ENCODE data around the gene MICU1. TPM values are rescaled to one million over a fixed set of nuclear protein-coding genes. Genes with fewer than 3 reads are reported as not detected.

Gene MICU1
- polyA plus RNA-seq, 1 donor, result 54.6 TPM

- Histone ChIP-seq H3K27me3 (ENCODE audit: control insufficient read depth, insufficient read depth, low read length) (no peaks in the 10 kb centered on the region), H3K9me3 (ENCODE audit: control insufficient read depth, low read depth, low read length) (peaks cover 7% of the 10 kb centered on the region), H3K36me3 (ENCODE audit: control insufficient read depth, insufficient read depth, low read length) (peaks cover 20% of the 10 kb centered on the region), H3K4me1 (ENCODE audit: control insufficient read depth, insufficient read depth, low read length) (no peaks in the 10 kb centered on the region), H3K27ac (ENCODE audit: low read length) (no peak overlapping the region), H3K4me3 (ENCODE audit: low read length) (no peak overlapping the region)
- DNase-seq, result no peak
- no CpG with 5 or more reads among the region's 8 CpGs for WGBS (ENCODE audit: insufficient coverage, low lambda C conversion rate)
Measured at GRCh38 chr10:72542396-72542815, 83.5 kb downstream of the MICU1 start.

- no peaks in the 10 kb centered on the region for H3K4me1 ChIP-seq (ENCODE audit: control insufficient read depth, insufficient read depth, low read length)
- DNase-seq, result no peak
- no peak overlapping the region for H3K27ac ChIP-seq (ENCODE audit: low read length)
- no peaks in the 10 kb centered on the region for H3K27me3 ChIP-seq (ENCODE audit: control insufficient read depth, insufficient read depth, low read length)
- no peak overlapping the region for H3K4me3 ChIP-seq (ENCODE audit: low read length)
- peaks cover 7% of the 10 kb centered on the region for H3K9me3 ChIP-seq (ENCODE audit: control insufficient read depth, low read depth, low read length)
- H3K36me3 ChIP-seq (ENCODE audit: control insufficient read depth, insufficient read depth, low read length), result peaks cover 20% of the 10 kb centered on the region
Measured at GRCh38 chr10:72541337-72541736, 84.5 kb downstream of the MICU1 start.

GRCh38 chr10:72540193-72540807 is 85.6 kb downstream of the MICU1 start:
- whole genome bisulfite sequencing (ENCODE audit: insufficient coverage, low lambda C conversion rate), result no CpG with 5 or more reads among the region's 2 CpGs
- H3K27me3 ChIP-seq (ENCODE audit: control insufficient read depth, insufficient read depth, low read length), result no peaks in the 10 kb centered on the region
- H3K9me3 ChIP-seq (ENCODE audit: control insufficient read depth, low read depth, low read length), result peaks cover 7% of the 10 kb centered on the region

GRCh38 chr10:72539137-72539536 is 86.7 kb downstream of the MICU1 start:
- WGBS (ENCODE audit: insufficient coverage, low lambda C conversion rate), result no CpG with 5 or more reads among the region's 1 CpG
- H3K36me3 ChIP-seq (ENCODE audit: control insufficient read depth, insufficient read depth, low read length), result peaks cover 13% of the 10 kb centered on the region
- no peaks in the 10 kb centered on the region for H3K4me1 ChIP-seq (ENCODE audit: control insufficient read depth, insufficient read depth, low read length)
- DNase-seq, result no peak
- no peak overlapping the region for H3K4me3 ChIP-seq (ENCODE audit: low read length)
- H3K27me3 ChIP-seq (ENCODE audit: control insufficient read depth, insufficient read depth, low read length), result no peaks in the 10 kb centered on the region
- no peak overlapping the region for H3K27ac ChIP-seq (ENCODE audit: low read length)
- peaks cover 7% of the 10 kb centered on the region for H3K9me3 ChIP-seq (ENCODE audit: control insufficient read depth, low read depth, low read length)

More at GRCh38 chr10:72540193-72540807, 85.6 kb downstream of the MICU1 start:
- no peak for DNase-seq
- H3K4me3 ChIP-seq (ENCODE audit: low read length), result no peak overlapping the region
- H3K36me3 ChIP-seq (ENCODE audit: control insufficient read depth, insufficient read depth, low read length), result peaks cover 13% of the 10 kb centered on the region
- no peaks in the 10 kb centered on the region for H3K4me1 ChIP-seq (ENCODE audit: control insufficient read depth, insufficient read depth, low read length)
- H3K27ac ChIP-seq (ENCODE audit: low read length), result no peak overlapping the region

GRCh38 chr10:72525689-72526088 is 100.2 kb downstream of the MICU1 start:
- H3K4me1 ChIP-seq (ENCODE audit: control insufficient read depth, insufficient read depth, low read length), result peaks cover 9% of the 10 kb centered on the region
- H3K4me3 ChIP-seq (ENCODE audit: low read length), result no peak overlapping the region
- no peaks in the 10 kb centered on the region for H3K27me3 ChIP-seq (ENCODE audit: control insufficient read depth, insufficient read depth, low read length)
- DNase-seq, result no peak
- no peaks in the 10 kb centered on the region for H3K9me3 ChIP-seq (ENCODE audit: control insufficient read depth, low read depth, low read length)
- H3K36me3 ChIP-seq (ENCODE audit: control insufficient read depth, insufficient read depth, low read length), result no peaks in the 10 kb centered on the region
- peak overlapping the region; percentile 64 for H3K27ac ChIP-seq (ENCODE audit: low read length)

GRCh38 chr10:72525277-72525676 is 100.6 kb downstream of the MICU1 start:
- Histone ChIP-seq H3K4me3 (ENCODE audit: low read length) (no peak overlapping the region), H3K4me1 (ENCODE audit: control insufficient read depth, insufficient read depth, low read length) (peaks cover 9% of the 10 kb centered on the region), H3K9me3 (ENCODE audit: control insufficient read depth, low read depth, low read length) (no peaks in the 10 kb centered on the region), H3K36me3 (ENCODE audit: control insufficient read depth, insufficient read depth, low read length) (no peaks in the 10 kb centered on the region), H3K27ac (ENCODE audit: low read length) (peak overlapping the region; percentile 73), H3K27me3 (ENCODE audit: control insufficient read depth, insufficient read depth, low read length) (no peaks in the 10 kb centered on the region)
- DNase-seq, result peak; percentile 60 to 79
- no CpG with 5 or more reads among the region's 5 CpGs for WGBS (ENCODE audit: insufficient coverage, low lambda C conversion rate)

- no peaks in the 10 kb centered on the region for H3K27me3 ChIP-seq (ENCODE audit: control insufficient read depth, insufficient read depth, low read length)
- H3K4me1 ChIP-seq (ENCODE audit: control insufficient read depth, insufficient read depth, low read length), result peaks cover 9% of the 10 kb centered on the region
- no peaks in the 10 kb centered on the region for H3K9me3 ChIP-seq (ENCODE audit: control insufficient read depth, low read depth, low read length)
- no peaks in the 10 kb centered on the region for H3K36me3 ChIP-seq (ENCODE audit: control insufficient read depth, insufficient read depth, low read length)
- 50% methylated on average over 1 of the region's 2 CpGs for WGBS (ENCODE audit: insufficient coverage, low lambda C conversion rate)
- H3K4me3 ChIP-seq (ENCODE audit: low read length), result no peak overlapping the region
- DNase-seq, result peak; percentile 31 to 61
- peak overlapping the region; percentile 73 for H3K27ac ChIP-seq (ENCODE audit: low read length)
Measured at GRCh38 chr10:72524489-72524888, 101.4 kb downstream of the MICU1 start.

GRCh38 chr10:72523932-72524396 is 101.9 kb downstream of the MICU1 start:
- Histone ChIP-seq H3K27me3 (ENCODE audit: control insufficient read depth, insufficient read depth, low read length) (no peaks in the 10 kb centered on the region), H3K4me3 (ENCODE audit: low read length) (no peak overlapping the region), H3K27ac (ENCODE audit: low read length) (peak overlapping the region; percentile 73), H3K36me3 (ENCODE audit: control insufficient read depth, insufficient read depth, low read length) (no peaks in the 10 kb centered on the region), H3K9me3 (ENCODE audit: control insufficient read depth, low read depth, low read length) (no peaks in the 10 kb centered on the region), H3K4me1 (ENCODE audit: control insufficient read depth, insufficient read depth, low read length) (peaks cover 9% of the 10 kb centered on the region)
- no CpG with 5 or more reads among the region's 3 CpGs for WGBS (ENCODE audit: insufficient coverage, low lambda C conversion rate)
- DNase-seq, result peak in 1 of 2 donors; percentile 31

GRCh38 chr10:72523062-72523461 is 102.8 kb downstream of the MICU1 start:
- H3K9me3 ChIP-seq (ENCODE audit: control insufficient read depth, low read depth, low read length), result no peaks in the 10 kb centered on the region
- H3K27ac ChIP-seq (ENCODE audit: low read length), result peak overlapping the region; percentile 73
- no peaks in the 10 kb centered on the region for H3K27me3 ChIP-seq (ENCODE audit: control insufficient read depth, insufficient read depth, low read length)
- 100% methylated on average over 2 of the region's 5 CpGs for WGBS (ENCODE audit: insufficient coverage, low lambda C conversion rate)
- no peak overlapping the region for H3K4me3 ChIP-seq (ENCODE audit: low read length)
- H3K36me3 ChIP-seq (ENCODE audit: control insufficient read depth, insufficient read depth, low read length), result no peaks in the 10 kb centered on the region
- DNase-seq, result no peak
- peaks cover 9% of the 10 kb centered on the region for H3K4me1 ChIP-seq (ENCODE audit: control insufficient read depth, insufficient read depth, low read length)

- Histone ChIP-seq H3K36me3 (ENCODE audit: control insufficient read depth, insufficient read depth, low read length) (no peaks in the 10 kb centered on the region), H3K9me3 (ENCODE audit: control insufficient read depth, low read depth, low read length) (peaks cover 4% of the 10 kb centered on the region), H3K27ac (ENCODE audit: low read length) (no peak overlapping the region), H3K27me3 (ENCODE audit: control insufficient read depth, insufficient read depth, low read length) (no peaks in the 10 kb centered on the region), H3K4me3 (ENCODE audit: low read length) (no peak overlapping the region), H3K4me1 (ENCODE audit: control insufficient read depth, insufficient read depth, low read length) (no peaks in the 10 kb centered on the region)
- 100% methylated on average over 4 of the region's 8 CpGs for WGBS (ENCODE audit: insufficient coverage, low lambda C conversion rate)
- no peak for DNase-seq
Measured at GRCh38 chr10:72517244-72517643, 108.6 kb downstream of the MICU1 start.

- Histone ChIP-seq H3K36me3 (ENCODE audit: control insufficient read depth, insufficient read depth, low read length) (no peaks in the 10 kb centered on the region), H3K9me3 (ENCODE audit: control insufficient read depth, low read depth, low read length) (peaks cover 4% of the 10 kb centered on the region), H3K4me3 (ENCODE audit: low read length) (no peak overlapping the region), H3K27me3 (ENCODE audit: control insufficient read depth, insufficient read depth, low read length) (no peaks in the 10 kb centered on the region), H3K4me1 (ENCODE audit: control insufficient read depth, insufficient read depth, low read length) (no peaks in the 10 kb centered on the region), H3K27ac (ENCODE audit: low read length) (no peak overlapping the region)
- no peak for DNase-seq
- WGBS (ENCODE audit: insufficient coverage, low lambda C conversion rate), result 100% methylated on average over 2 of the region's 2 CpGs
Measured at GRCh38 chr10:72515455-72515854, 110.4 kb downstream of the MICU1 start.

Measured in large intestine (tissue), 3 donors.